ENCODE results near the gene GDF15.

Gene GDF15

GRCh38 chr19:18435842-18436670, 50.1 kb downstream of the GDF15 start:
- no peaks in the 10 kb centered on the region for H3K79me2 ChIP-seq (ENCODE audit: control insufficient read depth, low read length)
- H3K36me3 ChIP-seq (ENCODE audit: control insufficient read depth, low read length), result peaks cover 22% of the 10 kb centered on the region
- no peak overlapping the region for H3K27ac ChIP-seq (ENCODE audit: low read depth, low read length)
- peak overlapping the region; percentile 73; the same call in 1 of the 2 replicates for H3K4me3 ChIP-seq (ENCODE audit: low read length)
- H3F3A ChIP-seq (ENCODE audit: control insufficient read depth, insufficient read depth), result peaks cover 12% of the 10 kb centered on the region; the same call in 1 of the 2 replicates
- H3K4me1 ChIP-seq (ENCODE audit: control insufficient read depth, low read length), result peaks cover 43% of the 10 kb centered on the region
- no peaks in the 10 kb centered on the region for H4K20me1 ChIP-seq (ENCODE audit: control insufficient read depth, insufficient read depth, low read depth, low read length)
- H3K9me3 ChIP-seq (ENCODE audit: control insufficient read depth, insufficient read depth, low read length), result no peaks in the 10 kb centered on the region
- H3K4me2 ChIP-seq (ENCODE audit: low read length), result peak overlapping the region; percentile 97
- no peaks in the 10 kb centered on the region for H3K9me2 ChIP-seq (replicated peaks; ENCODE audit: control insufficient read depth, low read length)
- TF ChIP-seq CTCF (IDR thresholded peaks at IDR 0.05; ENCODE audit: low read depth, low read length, poor library complexity, severe bottlenecking), result no peak
- TF ChIP-seq EZH2phosphoT487 (IDR thresholded peaks at IDR 0.05; ENCODE audit: borderline replicate concordance, low read length), result no peak
- H3K27me3 ChIP-seq (ENCODE audit: control insufficient read depth, low read length), result no peaks in the 10 kb centered on the region

GRCh38 chr19:18436671-18437490, 50.9 kb downstream of the GDF15 start:
- Histone ChIP-seq H3K9me2 (replicated peaks; ENCODE audit: control insufficient read depth, low read length) (no peaks in the 10 kb centered on the region), H3K79me2 (ENCODE audit: control insufficient read depth, low read length) (no peaks in the 10 kb centered on the region), H3K4me3 (ENCODE audit: low read length) (peak overlapping the region; percentile 73), H3K27ac (ENCODE audit: low read depth, low read length) (no peak overlapping the region), H3K9me3 (ENCODE audit: control insufficient read depth, insufficient read depth, low read length) (no peaks in the 10 kb centered on the region), H3K4me1 (ENCODE audit: control insufficient read depth, low read length) (peaks cover 38% of the 10 kb centered on the region), H3K27me3 (ENCODE audit: control insufficient read depth, low read length) (no peaks in the 10 kb centered on the region), H3K36me3 (ENCODE audit: control insufficient read depth, low read length) (peaks cover 16% of the 10 kb centered on the region), H4K20me1 (ENCODE audit: control insufficient read depth, insufficient read depth, low read depth, low read length) (no peaks in the 10 kb centered on the region), H3K4me2 (ENCODE audit: low read length) (peak overlapping the region; percentile 97), H3F3A (ENCODE audit: control insufficient read depth, insufficient read depth) (peaks cover 12% of the 10 kb centered on the region; the same call in 1 of the 2 replicates)
- no peak for TF ChIP-seq CTCF (IDR thresholded peaks at IDR 0.05; ENCODE audit: low read depth, low read length, poor library complexity, severe bottlenecking)
- TF ChIP-seq EZH2phosphoT487 (IDR thresholded peaks at IDR 0.05; ENCODE audit: borderline replicate concordance, low read length), result no peak

- TF ChIP-seq EZH2phosphoT487 (IDR thresholded peaks at IDR 0.05; ENCODE audit: borderline replicate concordance, low read length), result no peak
- TF ChIP-seq CTCF (IDR thresholded peaks at IDR 0.05; ENCODE audit: low read depth, low read length, poor library complexity, severe bottlenecking), result no peak
- Histone ChIP-seq H3F3A (ENCODE audit: control insufficient read depth, insufficient read depth) (peaks cover 12% of the 10 kb centered on the region; the same call in 1 of the 2 replicates), H3K4me1 (ENCODE audit: control insufficient read depth, low read length) (peaks cover 30% of the 10 kb centered on the region), H3K27me3 (ENCODE audit: control insufficient read depth, low read length) (no peaks in the 10 kb centered on the region), H3K36me3 (ENCODE audit: control insufficient read depth, low read length) (peaks cover 9% of the 10 kb centered on the region), H3K9me2 (replicated peaks; ENCODE audit: control insufficient read depth, low read length) (no peaks in the 10 kb centered on the region), H3K79me2 (ENCODE audit: control insufficient read depth, low read length) (no peaks in the 10 kb centered on the region), H3K9me3 (ENCODE audit: control insufficient read depth, insufficient read depth, low read length) (no peaks in the 10 kb centered on the region), H3K27ac (ENCODE audit: low read depth, low read length) (no peak within 1 kb of the TSS), H3K4me3 (ENCODE audit: low read length) (peak within 1 kb of the TSS; percentile 73), H4K20me1 (ENCODE audit: control insufficient read depth, insufficient read depth, low read depth, low read length) (no peaks in the 10 kb centered on the region), H3K4me2 (ENCODE audit: low read length) (peak within 1 kb of the TSS; percentile 97)
These were observed 51.8 kb downstream of the GDF15 start, which contains the start of gene ISYNA1 for GRCh38 chr19:18437491-18438330. Gene ISYNA1, minus strand, starts transcription at chr19:18438133. Its CDS starts 154 bp downstream, at chr19:18437979.

Measured in DOHH2 (cell line).